Vagina (tissue), 2 donors: ENCODE data around the gene GFI1B.

ENCODE experiments used
- CTCF ChIP-seq, 3 experiments: fragments of 450-650 bp in 2 of 3; fragments of 200-600 bp in 1 of 3; sonication (generic) in 1 of 3; IDR thresholded peaks; one replicate each; pipeline ENCODE4 v1.5.1; 2017 to 2019; ENCODE audit warnings: antibody characterized with exemption in 3 of 3, mild to moderate bottlenecking in 2 of 3, moderate library complexity in 2 of 3
- POLR2AphosphoS5 ChIP-seq, 2 donors: sonication (generic); formaldehyde crosslinking; IDR thresholded peaks; one replicate each; pipeline ENCODE4 v1.9.0; 2017; ENCODE audit warnings: antibody characterized with exemption in 2 of 2, mild to moderate bottlenecking in 2 of 2, low read depth in 1 of 2; ENCODE audit not compliant: insufficient read depth in 1 of 2

DNA sequence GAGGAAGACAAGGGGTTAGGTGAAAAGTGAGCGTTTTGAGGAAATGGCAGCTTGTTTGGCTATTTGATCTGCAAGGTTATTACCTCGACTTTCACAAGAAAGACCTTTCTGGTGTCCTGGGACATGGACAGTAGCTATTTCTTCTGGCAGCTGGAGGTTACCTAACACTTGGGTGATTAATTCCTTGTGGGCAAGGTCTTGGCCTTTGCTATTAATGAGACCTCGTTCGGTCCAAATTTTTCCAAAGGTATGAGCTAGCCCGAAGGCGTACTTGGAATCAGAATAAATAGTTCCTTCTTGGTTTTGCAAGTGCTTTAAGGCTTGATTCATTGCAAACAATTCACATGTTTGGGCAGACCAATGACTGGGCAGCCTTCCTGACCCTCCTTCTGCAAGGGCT lies 57.2 kb downstream of the GFI1B start:
- TF ChIP-seq POLR2AphosphoS5 (IDR thresholded peaks at IDR 0.05; ENCODE audit: insufficient read depth in 1 of 2, low read depth in 1 of 2) (no peak), CTCF (IDR thresholded peaks at IDR 0.05) (no peak)
